Astrocyte of the spinal cord (primary cell): ENCODE results near the gene BUD13.

Experiments used
- DNase-seq: peaks from one replicate; pipeline ENCODE4 v3.0.0; 2011; ENCODE audit warnings: low read depth, low spot score
- H3K4me3 ChIP-seq: 2 replicates; pipeline ENCODE4 v1.5.1; 2011; ENCODE audit warnings: low read depth, mild to moderate bottlenecking, low read length, moderate library complexity
- in situ Hi-C: cut with HindIII; loops from 2 replicates; pipeline ENCODE4 v1.10.0; 2017; ENCODE audit warnings: low sequenced_read_pairs
- TF ChIP-seq, protein P1 (sequence below): IDR thresholded peaks from 2 replicates; pipeline ENCODE4 v1.5.1; 2012; ENCODE audit warnings: low read depth, mild to moderate bottlenecking, low read length, inconsistent platforms

Gene BUD13, protein sequence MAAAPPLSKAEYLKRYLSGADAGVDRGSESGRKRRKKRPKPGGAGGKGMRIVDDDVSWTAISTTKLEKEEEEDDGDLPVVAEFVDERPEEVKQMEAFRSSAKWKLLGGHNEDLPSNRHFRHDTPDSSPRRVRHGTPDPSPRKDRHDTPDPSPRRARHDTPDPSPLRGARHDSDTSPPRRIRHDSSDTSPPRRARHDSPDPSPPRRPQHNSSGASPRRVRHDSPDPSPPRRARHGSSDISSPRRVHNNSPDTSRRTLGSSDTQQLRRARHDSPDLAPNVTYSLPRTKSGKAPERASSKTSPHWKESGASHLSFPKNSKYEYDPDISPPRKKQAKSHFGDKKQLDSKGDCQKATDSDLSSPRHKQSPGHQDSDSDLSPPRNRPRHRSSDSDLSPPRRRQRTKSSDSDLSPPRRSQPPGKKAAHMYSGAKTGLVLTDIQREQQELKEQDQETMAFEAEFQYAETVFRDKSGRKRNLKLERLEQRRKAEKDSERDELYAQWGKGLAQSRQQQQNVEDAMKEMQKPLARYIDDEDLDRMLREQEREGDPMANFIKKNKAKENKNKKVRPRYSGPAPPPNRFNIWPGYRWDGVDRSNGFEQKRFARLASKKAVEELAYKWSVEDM

DNA sequence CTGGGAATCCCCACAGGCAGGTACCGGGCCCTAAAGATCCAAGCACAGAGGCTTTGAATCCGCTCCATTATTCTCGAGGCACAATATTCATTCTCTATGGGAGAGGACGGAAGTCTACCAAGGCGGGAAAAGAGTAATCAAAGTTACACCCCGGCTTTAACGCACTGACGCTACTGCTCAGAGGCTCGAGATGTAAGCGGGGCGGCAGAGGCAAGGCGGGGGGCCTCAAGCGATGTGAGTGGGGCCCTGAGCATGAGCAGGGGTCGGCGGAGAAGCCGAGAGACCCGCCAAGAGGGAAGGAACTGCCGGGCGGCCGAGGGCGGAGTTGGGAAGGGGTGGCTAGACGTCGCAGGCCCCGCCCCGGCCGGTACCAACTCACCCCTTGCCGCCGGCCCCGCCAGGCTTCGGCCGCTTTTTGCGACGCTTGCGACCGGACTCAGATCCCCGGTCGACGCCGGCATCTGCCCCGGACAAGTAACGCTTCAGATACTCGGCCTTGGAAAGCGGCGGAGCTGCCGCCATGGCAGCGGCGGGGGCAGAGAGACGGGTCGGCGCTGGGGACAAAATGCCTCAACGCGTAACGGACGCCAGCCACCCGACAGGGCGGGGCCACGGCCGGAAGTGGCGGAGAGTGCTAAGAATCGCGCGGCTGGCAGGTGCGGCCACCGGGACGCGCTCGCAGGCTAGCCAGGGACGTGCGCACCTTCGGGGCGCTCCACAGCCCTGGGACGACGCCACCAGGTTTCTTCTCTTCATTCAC is at the start of gene BUD13:
Gene BUD13, minus strand, starts transcription at position 545 of the 760 bp plus-strand sequence. Its CDS starts 23 bp downstream, at position 522.
- TF ChIP-seq, protein P1, sequence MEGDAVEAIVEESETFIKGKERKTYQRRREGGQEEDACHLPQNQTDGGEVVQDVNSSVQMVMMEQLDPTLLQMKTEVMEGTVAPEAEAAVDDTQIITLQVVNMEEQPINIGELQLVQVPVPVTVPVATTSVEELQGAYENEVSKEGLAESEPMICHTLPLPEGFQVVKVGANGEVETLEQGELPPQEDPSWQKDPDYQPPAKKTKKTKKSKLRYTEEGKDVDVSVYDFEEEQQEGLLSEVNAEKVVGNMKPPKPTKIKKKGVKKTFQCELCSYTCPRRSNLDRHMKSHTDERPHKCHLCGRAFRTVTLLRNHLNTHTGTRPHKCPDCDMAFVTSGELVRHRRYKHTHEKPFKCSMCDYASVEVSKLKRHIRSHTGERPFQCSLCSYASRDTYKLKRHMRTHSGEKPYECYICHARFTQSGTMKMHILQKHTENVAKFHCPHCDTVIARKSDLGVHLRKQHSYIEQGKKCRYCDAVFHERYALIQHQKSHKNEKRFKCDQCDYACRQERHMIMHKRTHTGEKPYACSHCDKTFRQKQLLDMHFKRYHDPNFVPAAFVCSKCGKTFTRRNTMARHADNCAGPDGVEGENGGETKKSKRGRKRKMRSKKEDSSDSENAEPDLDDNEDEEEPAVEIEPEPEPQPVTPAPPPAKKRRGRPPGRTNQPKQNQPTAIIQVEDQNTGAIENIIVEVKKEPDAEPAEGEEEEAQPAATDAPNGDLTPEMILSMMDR: no peak
- in situ Hi-C loops: no loop called here
- peak; percentile 85 for DNase-seq
- peak within 1 kb of the TSS; percentile 70 for H3K4me3 ChIP-seq

DNA sequence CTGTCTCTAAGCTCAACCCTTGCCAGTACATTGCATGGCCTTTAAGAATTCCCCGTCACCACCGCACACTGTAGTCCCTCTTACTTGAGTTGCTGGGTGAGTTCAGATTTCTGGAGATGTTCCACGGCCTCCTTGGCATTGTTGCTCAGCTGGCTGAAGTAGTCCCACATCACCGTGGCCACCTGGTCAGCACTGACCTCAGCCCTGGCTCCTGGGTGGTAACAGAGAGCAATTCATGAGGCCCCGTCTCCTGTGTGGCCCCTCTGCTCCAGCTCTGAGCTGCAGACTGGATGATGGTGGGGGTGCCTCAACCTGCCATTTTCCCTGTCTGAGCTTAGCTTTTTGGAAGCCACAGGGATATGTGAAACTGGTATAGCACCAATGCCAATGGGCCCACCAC is 49.8 kb upstream of the BUD13 start:
- in situ Hi-C loops: no loop called here
- DNase-seq: no peak
- TF ChIP-seq, protein P1: no peak
- H3K4me3 ChIP-seq: no peak overlapping the region

DNA sequence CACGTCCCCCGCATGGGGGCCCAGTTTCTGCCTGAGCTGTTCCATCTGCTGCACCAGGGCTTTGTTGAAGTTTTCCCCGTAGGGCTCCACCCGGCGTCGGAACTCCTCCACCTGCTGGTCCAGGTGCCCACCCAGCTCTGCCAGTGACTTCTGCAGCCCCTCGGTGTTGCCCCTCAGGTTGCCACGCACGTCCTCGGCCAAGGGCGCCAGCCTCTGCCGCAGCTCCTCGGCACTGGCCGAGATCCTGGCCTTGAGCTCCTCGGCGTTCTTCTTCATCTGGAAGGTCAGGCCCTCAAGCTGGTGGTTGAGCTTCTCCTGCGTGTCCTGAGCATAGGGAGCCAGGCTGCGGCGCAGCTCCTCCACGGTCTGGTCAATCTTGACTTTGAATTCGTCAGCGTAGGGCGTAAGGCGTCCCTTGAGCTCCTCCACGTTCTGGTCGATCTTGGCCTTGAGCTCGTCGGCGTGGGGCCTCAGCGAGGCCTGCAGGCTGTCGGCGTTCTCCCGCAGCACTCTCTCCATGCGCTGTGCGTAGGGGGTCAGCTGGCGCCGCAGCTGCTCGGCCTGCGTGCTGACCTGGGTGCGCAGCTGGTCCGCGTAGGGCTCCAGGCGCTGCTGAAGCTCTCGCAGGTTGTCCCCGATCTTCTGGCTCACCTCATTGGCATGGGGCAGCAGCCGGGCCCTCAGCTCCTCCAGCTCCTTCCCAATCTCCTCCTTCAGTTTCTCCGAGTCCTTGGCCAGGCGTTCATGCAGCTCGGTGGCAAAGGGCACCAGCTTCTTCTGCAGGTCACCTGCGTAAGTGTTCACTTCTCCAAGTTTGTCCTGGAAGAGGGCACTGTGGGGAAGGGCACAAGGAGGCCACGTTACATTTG is 48.5 kb upstream of the BUD13 start:
- in situ Hi-C loops: no loop called here
- H3K4me3 ChIP-seq: no peak overlapping the region
- no peak for DNase-seq
- TF ChIP-seq, protein P1: no peak

DNA sequence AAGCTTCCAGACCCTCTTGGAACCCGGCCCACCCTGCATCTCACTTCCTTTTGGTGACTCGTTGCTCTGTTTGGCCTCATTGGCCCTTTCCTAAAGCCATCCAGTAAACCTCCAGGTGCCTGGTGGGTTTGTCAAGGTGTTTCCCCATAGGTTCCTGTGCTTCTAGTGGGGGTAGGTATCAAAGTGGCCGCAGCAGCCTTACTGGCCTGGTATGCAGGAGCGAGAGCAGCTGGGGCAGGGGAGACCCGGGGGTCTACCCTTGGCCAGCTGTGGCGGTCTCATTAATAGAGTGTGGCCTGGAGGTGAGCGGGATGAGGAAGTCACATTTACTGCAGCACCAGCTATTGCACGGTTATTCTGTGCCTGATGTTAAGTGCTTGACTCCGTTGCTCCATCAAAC is 46.3 kb upstream of the BUD13 start:
- TF ChIP-seq, protein P1: no peak
- no peak for DNase-seq
- H3K4me3 ChIP-seq: no peak overlapping the region
- in situ Hi-C loops: no loop called here

DNA sequence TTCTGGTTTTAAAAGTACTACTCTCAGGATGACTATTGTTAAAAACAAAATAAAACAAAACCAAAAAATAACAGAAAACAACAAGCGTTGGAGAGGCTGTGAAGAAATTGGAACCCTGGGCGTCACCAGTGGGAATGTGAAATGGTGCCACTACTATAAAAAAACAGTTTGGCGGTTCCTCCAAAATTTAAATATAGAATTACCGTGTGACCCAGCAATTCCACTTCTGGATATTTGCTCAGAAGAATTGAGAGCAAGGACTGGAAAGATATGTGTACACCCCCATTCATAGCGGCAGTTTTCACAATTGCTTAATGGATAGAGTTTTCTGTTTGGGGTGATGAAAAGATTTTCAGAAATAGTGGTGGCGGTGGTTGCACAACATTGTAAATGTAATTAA is 41.7 kb upstream of the BUD13 start:
- no peak for DNase-seq
- in situ Hi-C loops: no loop called here
- H3K4me3 ChIP-seq: no peak overlapping the region
- TF ChIP-seq, protein P1: no peak
